Kidney (tissue), 22 donors: ENCODE results near the gene TARBP1. TPM values are rescaled to one million over a fixed set of nuclear protein-coding genes. Genes with fewer than 3 reads are reported as not detected.

Experiments
- DNase-seq, 5 donors: peaks; one replicate each; pipeline ENCODE4 v3.0.0-alpha.2; 2013 to 2020
- FAIRE-seq: peaks from 2 replicates; lab custom pipeline; 2012; peaks lifted over from hg19 to GRCh38; lab: Jason Lieb, UNC
- H3K27ac ChIP-seq, 2 donors: one replicate each; pipeline ENCODE4 v1.7.0; 2013; ENCODE audit warnings: low read depth in 2 of 2, low read length in 2 of 2, inconsistent platforms in 1 of 2
- H3K27me3 ChIP-seq: one replicate; pipeline ENCODE4 v1.7.1; 2013; ENCODE audit warnings: low read length, inconsistent platforms; ENCODE audit not compliant: control insufficient read depth, insufficient read depth
- H3K36me3 ChIP-seq, 3 donors: one replicate each; pipeline versions ENCODE4 v1.7.0 to v1.7.1; 2013; ENCODE audit warnings: low read length in 3 of 3, control low read depth in 1 of 3, inconsistent platforms in 1 of 3; ENCODE audit not compliant: insufficient read depth in 3 of 3, control insufficient read depth in 2 of 3
- H3K4me1 ChIP-seq, 3 donors: one replicate each; pipeline versions ENCODE4 v1.7.0 to v1.7.1; 2013; ENCODE audit warnings: low read length in 3 of 3, inconsistent platforms in 1 of 3, low read depth in 1 of 3; ENCODE audit not compliant: control insufficient read depth in 2 of 3, insufficient read depth in 2 of 3
- H3K4me3 ChIP-seq, 3 donors: one replicate each; pipeline versions ENCODE4 v1.7.0 to v1.8.1; 2013; ENCODE audit warnings: low read length in 3 of 3, control low read depth in 1 of 3, inconsistent platforms in 1 of 3
- H3K9ac ChIP-seq, 3 donors: one replicate each; pipeline versions ENCODE4 v1.7.0 to v1.7.1; 2013; ENCODE audit warnings: low read length in 3 of 3, control low read depth in 1 of 3, inconsistent platforms in 1 of 3
- H3K9me3 ChIP-seq, 3 donors: one replicate each; pipeline versions ENCODE4 v1.7.0 to v1.7.1; 2013; ENCODE audit warnings: low read length in 3 of 3, control low read depth in 1 of 3, inconsistent platforms in 1 of 3; ENCODE audit not compliant: control insufficient read depth in 2 of 3, insufficient read depth in 1 of 3
- intact Hi-C: fragments of 100-400 bp; cut with DNase I; formaldehyde crosslinking; loops from one replicate; pipeline ENCODE4 v1.11.1; 2022
- long read RNA-seq, 10 donors: library from polyadenylated mRNA in 1 of 10; unstranded in 1 of 10; transcript quantifications; one replicate each; pipeline ENCODE4 v2.0.0 and lab custom pipeline, GENCODE V29; 2021 to 2026
- polyA plus RNA-seq: library from polyadenylated mRNA; stranded (reverse); fragments of 350-450 nt; fragmentation: Illumina TruSeq; extraction: RNeasy Lipid Tissue Mini Kit (QIAGEN cat#74804); gene quantifications from one replicate; pipeline ENCODE4 v1.2.3, GENCODE V29; 2014; ENCODE audit warnings: low read depth, low replicate concordance; ENCODE audit not compliant: insufficient read depth
- total RNA-seq: library from RNA; stranded (reverse); fragmentation: NEBNext Ultra II Directional; extraction: Animal tissue kit (Norgen Biotek cat#: 25700); gene quantifications from one replicate; pipeline ENCODE4 v1.2.1, GENCODE V29; 2021
- TF ChIP-seq, protein P1 (sequence below): IDR thresholded peaks from 3 replicates; pipeline ENCODE4 v1.5.1; 2012; ENCODE audit warnings: mild to moderate bottlenecking, moderate library complexity, borderline replicate concordance; ENCODE audit not compliant: insufficient read depth; ENCODE audit errors: extremely low read depth
- donor health status: control.
- donor health status: control.
- donor health status: control.
- donor health status: control.
- donor health status: control.
- donor health status: DM: yes; HTN: yes; CAD: no.
- donor health status: Normal renal cell carcinoma (clear cell type).

TARBP1 gene, protein sequence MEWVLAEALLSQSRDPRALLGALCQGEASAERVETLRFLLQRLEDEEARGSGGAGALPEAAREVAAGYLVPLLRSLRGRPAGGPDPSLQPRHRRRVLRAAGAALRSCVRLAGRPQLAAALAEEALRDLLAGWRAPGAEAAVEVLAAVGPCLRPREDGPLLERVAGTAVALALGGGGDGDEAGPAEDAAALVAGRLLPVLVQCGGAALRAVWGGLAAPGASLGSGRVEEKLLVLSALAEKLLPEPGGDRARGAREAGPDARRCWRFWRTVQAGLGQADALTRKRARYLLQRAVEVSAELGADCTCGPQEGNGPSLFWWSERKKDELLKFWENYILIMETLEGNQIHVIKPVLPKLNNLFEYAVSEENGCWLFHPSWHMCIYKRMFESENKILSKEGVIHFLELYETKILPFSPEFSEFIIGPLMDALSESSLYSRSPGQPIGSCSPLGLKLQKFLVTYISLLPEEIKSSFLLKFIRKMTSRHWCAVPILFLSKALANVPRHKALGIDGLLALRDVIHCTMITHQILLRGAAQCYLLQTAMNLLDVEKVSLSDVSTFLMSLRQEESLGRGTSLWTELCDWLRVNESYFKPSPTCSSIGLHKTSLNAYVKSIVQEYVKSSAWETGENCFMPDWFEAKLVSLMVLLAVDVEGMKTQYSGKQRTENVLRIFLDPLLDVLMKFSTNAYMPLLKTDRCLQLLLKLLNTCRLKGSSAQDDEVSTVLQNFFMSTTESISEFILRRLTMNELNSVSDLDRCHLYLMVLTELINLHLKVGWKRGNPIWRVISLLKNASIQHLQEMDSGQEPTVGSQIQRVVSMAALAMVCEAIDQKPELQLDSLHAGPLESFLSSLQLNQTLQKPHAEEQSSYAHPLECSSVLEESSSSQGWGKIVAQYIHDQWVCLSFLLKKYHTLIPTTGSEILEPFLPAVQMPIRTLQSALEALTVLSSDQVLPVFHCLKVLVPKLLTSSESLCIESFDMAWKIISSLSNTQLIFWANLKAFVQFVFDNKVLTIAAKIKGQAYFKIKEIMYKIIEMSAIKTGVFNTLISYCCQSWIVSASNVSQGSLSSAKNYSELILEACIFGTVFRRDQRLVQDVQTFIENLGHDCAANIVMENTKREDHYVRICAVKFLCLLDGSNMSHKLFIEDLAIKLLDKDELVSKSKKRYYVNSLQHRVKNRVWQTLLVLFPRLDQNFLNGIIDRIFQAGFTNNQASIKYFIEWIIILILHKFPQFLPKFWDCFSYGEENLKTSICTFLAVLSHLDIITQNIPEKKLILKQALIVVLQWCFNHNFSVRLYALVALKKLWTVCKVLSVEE (N-terminal part only)
- total RNA-seq (26.2 TPM), polyA plus RNA-seq (14.3 TPM)
- long read RNA-seq, donor 1, full-length matches to known transcripts, result 3 of 3 reads
- long read RNA-seq, donor 1, partial matches to known transcripts, result 0 of 3 reads
- long read RNA-seq, donor 1, other reads (novel, unspliced or antisense), result 0 of 3 reads
- long read RNA-seq, donor 2, partial matches to known transcripts, result 14 of 18 reads
- long read RNA-seq, donor 2, other reads (novel, unspliced or antisense), result 0 of 18 reads
- long read RNA-seq, donor 3, partial matches to known transcripts, result 0 of 3 reads
- long read RNA-seq, donor 3, other reads (novel, unspliced or antisense), result 0 of 3 reads
- long read RNA-seq, donor 4, partial matches to known transcripts, result 5 of 7 reads
- long read RNA-seq, donor 4, other reads (novel, unspliced or antisense), result 0 of 7 reads
- long read RNA-seq, donor 5, result 0 reads
- long read RNA-seq, donor 6, partial matches to known transcripts, result 8 of 9 reads
- long read RNA-seq, donor 6, other reads (novel, unspliced or antisense), result 0 of 9 reads
- long read RNA-seq, donor 7, full-length matches to known transcripts, result 4 of 19 reads
- long read RNA-seq, donor 7, partial matches to known transcripts, result 8 of 19 reads
- long read RNA-seq, donor 7, other reads (novel, unspliced or antisense), result 7 of 19 reads
- long read RNA-seq, donor 8, partial matches to known transcripts, result 9 of 10 reads
- long read RNA-seq, donor 8, other reads (novel, unspliced or antisense), result 0 of 10 reads
- long read RNA-seq, donor 9, result 0 reads
- long read RNA-seq, donor 10, partial matches to known transcripts, result 16 of 20 reads
- long read RNA-seq, donor 10, other reads (novel, unspliced or antisense), result 0 of 20 reads

DNA sequence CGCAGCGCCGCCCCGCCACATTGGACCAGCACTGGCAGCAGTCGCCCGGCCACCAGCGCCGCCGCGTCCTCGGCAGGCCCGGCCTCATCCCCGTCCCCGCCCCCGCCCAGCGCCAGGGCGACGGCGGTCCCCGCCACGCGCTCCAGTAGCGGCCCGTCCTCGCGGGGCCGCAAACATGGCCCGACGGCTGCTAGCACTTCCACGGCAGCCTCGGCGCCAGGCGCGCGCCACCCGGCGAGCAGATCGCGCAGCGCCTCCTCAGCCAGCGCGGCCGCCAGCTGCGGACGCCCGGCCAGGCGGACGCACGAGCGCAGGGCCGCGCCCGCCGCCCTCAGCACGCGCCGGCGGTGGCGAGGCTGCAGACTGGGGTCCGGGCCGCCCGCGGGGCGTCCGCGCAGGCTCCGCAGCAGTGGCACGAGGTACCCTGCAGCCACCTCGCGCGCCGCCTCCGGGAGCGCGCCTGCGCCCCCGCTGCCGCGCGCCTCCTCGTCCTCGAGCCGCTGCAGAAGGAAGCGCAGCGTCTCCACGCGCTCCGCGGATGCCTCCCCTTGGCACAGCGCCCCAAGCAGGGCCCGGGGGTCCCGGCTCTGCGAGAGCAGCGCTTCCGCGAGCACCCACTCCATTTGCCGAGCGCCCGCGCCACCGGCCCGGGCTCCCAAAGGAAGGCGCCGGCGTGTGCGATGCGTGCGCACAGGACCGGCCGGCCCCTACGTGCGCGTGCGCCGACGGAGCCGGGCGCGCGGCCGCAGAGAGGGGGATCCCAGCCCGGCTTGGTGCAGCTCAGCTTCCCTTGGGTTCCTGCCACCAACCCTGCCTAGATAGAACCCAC, at the start of gene TARBP1:
TARBP1 (minus strand) TSS at position 699 of the 829 bp plus-strand sequence; CDS start at position 623, 76 bp downstream.
- H3K36me3 ChIP-seq, result no peaks in the 10 kb centered on the region
- TF ChIP-seq, protein P1, sequence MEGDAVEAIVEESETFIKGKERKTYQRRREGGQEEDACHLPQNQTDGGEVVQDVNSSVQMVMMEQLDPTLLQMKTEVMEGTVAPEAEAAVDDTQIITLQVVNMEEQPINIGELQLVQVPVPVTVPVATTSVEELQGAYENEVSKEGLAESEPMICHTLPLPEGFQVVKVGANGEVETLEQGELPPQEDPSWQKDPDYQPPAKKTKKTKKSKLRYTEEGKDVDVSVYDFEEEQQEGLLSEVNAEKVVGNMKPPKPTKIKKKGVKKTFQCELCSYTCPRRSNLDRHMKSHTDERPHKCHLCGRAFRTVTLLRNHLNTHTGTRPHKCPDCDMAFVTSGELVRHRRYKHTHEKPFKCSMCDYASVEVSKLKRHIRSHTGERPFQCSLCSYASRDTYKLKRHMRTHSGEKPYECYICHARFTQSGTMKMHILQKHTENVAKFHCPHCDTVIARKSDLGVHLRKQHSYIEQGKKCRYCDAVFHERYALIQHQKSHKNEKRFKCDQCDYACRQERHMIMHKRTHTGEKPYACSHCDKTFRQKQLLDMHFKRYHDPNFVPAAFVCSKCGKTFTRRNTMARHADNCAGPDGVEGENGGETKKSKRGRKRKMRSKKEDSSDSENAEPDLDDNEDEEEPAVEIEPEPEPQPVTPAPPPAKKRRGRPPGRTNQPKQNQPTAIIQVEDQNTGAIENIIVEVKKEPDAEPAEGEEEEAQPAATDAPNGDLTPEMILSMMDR, result peak; percentile 17
- no peak for FAIRE-seq
- peak within 1 kb of the TSS; percentile 70 to 81 for H3K27ac ChIP-seq
- no peaks in the 10 kb centered on the region for H3K9me3 ChIP-seq
- intact Hi-C loops, result no loop called here
- peak within 1 kb of the TSS; percentile 72 to 86 (median 84) for H3K4me3 ChIP-seq
- DNase-seq, result peak; percentile 83 to 95 (median 91)
- no peaks in the 10 kb centered on the region for H3K27me3 ChIP-seq
- peak within 1 kb of the TSS; percentile 15 to 88 (median 76) for H3K9ac ChIP-seq
- peaks cover 0 to 5% (median 3%) of the 10 kb centered on the region in 3 donors for H3K4me1 ChIP-seq

DNA sequence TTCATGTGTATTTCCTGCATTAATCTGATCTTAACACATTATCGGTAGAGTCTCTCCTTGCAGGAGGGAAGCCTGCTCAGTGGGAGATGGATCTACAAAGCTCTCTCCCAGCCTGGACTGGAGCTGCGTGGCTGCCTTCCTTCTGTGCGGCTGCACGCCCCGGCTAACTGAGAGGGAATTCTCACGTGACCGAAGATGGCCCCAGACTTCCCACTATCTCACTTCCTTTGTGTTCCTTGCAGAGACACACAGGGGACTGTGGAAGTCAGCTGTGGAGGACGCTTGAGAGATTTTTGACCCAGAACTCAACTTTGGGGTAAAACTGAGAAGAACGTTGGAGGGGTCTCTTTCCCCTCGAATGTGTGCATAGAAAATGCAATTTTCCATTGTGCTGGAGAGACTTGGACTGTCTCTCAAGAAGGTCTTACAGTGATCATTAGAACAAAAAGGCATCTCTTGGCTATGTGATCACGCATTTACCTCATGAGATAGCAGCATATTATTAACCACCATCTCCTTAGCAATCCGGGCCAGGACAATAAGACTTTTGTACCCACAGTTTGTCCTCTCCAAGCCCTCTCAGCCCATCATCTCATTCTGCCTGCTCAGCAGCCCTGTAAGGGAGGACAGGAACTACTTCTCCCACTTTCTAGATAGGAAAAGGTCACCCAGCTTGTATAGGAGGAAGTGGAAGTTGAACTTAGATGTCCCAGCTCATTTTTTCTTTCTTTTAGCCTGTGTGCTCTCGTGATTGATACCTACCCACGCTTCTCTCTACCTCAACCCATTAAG, 49.3 kb upstream of the TARBP1 start:
- H3K4me1 ChIP-seq, result peaks cover under 1 to 26% (median 21%) of the 10 kb centered on the region in 3 donors
- H3K9ac ChIP-seq, result no peak overlapping the region
- no peaks in the 10 kb centered on the region for H3K27me3 ChIP-seq
- H3K9me3 ChIP-seq, result no peaks in the 10 kb centered on the region
- no peak for FAIRE-seq
- H3K4me3 ChIP-seq, result no peak overlapping the region
- intact Hi-C loops, result no loop called here
- no peaks in the 10 kb centered on the region for H3K36me3 ChIP-seq
- TF ChIP-seq, protein P1, result no peak
- H3K27ac ChIP-seq, result peak overlapping the region in 1 of 2 donors; percentile 2
- DNase-seq, result peak in 1 of 5 donors; percentile 52
